ENCODE measurements around the gene CEP97.
A peak's percentile ranks its signal among the peaks of the same experiment; 100 is the strongest.
"Not testable (repeated sequence)": the region's sequence is repeated elsewhere in the genome, so short reads cannot be mapped to it uniquely, and the experiment has no call there.

Gene CEP97

DNA sequence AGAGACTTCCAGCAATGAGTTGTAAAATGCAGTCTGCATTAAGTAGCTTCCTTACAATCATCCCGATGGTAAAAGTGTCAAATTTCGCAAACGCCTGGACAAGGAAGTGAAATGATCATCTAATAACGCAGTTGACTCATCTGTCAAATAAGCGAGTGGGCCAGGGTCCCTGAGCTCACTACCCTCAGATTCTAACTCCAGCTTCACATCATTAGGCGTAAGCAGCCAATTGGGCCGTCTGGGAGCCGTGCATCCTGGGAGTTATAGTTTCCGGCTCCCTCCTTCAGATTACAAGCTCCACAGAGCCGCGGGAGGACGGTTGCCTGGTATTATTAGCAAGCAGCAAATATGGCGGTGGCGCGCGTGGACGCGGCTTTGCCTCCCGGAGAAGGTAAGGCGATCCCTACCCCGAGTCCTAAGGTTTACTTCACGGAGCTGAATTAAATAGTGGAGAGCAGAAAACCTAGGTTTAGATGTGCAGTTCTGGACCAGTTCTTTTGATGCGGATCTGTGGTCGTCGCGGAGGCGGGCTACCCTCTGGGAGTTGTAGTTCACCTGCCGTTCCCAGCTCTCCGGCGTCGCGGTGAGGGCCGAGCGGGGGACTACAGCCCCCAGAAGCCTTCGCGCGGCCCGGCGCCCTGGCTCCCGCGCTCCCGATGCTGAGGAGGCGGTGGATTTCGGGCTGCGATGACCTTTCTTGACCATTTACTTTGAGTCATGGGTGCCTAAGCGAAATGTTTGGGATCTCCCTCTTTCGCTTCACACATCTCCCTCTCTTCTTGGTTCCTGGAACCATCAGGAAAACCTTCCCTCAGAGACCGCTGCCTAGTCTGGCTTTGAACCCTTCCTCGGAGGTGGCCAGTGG lies at the start of gene CEP97:
Gene CEP97 (plus strand): TSS at position 286 of the 865 bp plus-strand sequence. CDS start 63 bp downstream, at position 349.
- DNase-seq, result peak; percentile 87

DNA sequence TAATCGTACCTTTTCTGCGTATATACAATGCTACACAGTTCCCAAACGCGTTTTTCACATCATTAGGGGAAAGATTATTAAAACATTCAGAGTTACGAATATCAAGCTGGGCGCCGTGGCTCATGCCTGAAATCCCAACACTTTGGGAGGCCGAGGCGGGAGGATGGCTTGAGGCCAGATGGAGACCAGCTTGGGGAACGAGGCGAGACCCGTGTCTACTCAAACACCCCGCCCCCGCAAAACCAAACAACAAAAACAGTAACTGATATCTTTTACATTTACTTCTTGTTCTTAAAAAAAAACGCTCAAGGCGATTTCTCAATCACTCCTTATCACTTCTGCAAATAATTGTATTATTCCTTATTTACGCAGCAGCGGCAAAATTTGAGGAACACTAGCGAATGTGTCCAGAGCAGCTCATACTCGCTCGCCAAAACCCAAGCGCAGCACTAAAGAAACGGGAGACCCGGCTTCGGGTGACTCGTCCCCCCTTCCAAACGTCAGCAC lies 48.7 kb upstream of the CEP97 start:
- DNase-seq, result no peak

- DNase-seq, result peak; percentile 97
These were observed 48.1 kb upstream of the CEP97 start for GRCh38 chr3:101676216-101676764.

GRCh38 chr3:101676765-101677435 lies 47.5 kb upstream of the CEP97 start, which contains the start of gene ZBTB11:
ZBTB11 (minus strand) TSS chr3:101677132; CDS start chr3:101676914, 218 bp downstream.
- peak; percentile 100 for DNase-seq

GRCh38 chr3:101677436-101678286 lies 46.8 kb upstream of the CEP97 start:
- no peak for DNase-seq

- not testable (repeated sequence) for DNase-seq
These were observed 45.6 kb upstream of the CEP97 start for GRCh38 chr3:101678837-101679236.

DNA sequence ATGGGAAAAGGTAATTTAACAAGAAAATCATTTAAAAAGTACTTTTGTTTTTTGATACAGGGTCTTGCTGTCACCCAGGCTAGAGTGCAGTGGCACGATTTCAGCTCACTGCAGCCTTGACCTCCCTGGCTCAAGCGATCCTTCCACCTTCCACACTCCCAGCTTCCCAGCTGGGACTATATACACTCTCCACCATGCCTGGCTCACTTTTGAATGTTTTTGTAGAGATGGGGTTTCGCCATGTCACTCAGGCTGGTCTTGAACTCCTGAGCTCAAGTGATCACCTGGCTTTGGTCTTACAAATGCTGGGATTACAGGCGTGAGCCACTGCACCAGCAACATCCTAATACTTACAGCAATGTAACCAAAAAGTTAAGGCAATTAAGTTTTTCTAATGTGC lies 43.9 kb upstream of the CEP97 start:
- no peak for DNase-seq

DNA sequence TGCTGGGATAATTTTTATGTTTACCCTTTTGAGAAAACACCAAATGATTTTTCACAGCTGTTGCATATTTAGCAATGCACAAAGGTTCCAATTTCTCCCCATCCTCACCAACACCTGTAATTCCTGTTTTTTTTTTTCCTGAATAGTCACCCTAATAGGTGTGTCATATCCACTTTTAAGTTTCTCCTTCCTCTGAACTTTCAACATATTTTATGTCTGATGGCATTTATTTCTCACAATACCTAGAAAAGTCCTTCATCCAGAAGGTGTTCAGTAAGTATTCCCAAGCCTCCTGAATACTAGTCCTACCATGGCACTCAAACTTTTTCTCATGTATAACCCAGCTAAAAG lies 39.4 kb upstream of the CEP97 start:
- DNase-seq, result no peak

- peak; percentile 7 for DNase-seq
These were observed 38.5 kb upstream of the CEP97 start for GRCh38 chr3:101685870-101686307.

- DNase-seq, result peak; percentile 12
These were observed 37.1 kb upstream of the CEP97 start for GRCh38 chr3:101687142-101687931.

DNA sequence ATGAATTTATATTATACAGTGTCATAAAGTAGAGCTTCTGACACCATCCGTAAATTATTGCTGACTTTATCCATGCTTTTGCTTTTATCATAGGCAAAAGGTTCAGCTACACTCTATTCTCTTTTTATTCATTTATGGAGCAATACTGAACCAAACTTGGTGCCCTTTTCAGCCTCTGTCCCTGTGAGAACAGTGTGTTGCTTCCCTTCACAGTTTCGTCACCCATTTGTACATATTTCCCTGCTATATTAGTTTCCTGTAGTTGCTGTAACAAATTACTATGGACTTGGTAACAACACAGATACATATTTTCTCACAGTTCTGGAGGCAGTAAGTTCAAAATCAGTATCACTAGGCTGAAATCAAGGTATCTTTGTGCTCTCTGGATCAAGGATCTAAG lies 35.1 kb upstream of the CEP97 start:
- no peak for DNase-seq

DNA sequence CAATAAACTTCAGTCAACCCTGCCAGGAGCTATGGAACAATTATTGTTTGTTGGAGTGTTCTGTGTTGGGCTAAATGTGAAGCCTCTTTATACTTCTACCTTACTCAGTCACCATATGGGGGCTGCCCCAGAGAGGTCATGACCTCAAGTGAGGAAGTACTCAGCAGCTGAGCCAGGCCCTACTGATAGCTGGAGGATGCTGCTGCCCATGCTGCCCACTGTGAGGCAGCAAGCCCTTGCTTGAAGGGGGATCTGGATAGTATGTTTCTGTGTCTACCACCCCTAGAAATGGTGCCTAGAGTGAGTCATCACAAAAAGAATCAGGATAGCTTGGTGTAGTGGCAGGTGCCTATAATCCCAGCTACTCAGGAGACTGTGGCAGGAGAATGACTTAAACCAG lies 33.4 kb upstream of the CEP97 start:
- no peak for DNase-seq

DNA sequence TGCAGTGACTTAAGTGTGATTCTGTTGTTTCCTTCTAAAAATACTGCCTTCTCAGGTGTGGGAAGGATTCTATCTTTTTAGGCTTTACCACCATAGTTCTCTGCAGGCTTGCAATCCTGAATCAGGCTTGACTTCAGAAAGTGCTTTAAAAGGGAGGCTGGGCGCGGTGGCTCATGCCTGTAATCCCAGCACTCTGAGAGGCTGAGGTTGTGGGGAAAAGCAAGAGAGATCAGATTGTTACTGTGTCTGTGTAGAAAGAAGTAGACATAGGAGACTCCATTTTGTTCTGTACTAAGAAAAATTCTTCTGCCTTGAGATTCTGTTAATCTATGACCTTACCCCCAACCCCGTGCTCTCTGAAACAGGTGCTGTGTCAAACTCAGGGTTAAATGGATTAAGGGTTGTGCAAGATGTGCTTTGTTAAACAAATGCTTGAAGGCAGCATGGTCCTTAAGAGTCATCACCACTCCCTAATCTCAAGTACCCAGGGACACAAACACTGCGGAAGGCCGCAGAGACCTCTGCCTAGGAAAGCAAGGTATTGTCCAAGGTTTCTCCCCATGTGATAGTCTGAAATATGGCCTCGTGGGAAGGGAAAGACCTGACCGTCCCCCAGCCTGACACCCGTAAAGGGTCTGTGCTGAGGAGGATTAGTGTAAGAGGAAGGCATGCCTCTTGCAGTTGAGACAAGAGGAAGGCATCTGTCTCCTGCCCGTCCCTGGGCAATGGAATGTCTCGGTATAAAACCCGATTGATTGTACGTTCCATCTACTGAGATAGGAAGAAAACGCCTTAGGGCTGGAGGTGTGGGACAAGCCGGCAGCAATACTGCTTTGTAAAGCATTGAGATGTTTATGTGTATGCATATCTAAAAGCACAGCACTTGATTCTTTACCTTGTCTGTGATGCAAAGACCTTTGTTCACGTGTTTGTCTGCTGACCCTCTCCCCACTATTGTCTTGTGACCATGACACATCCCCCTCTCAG lies 32.4 kb upstream of the CEP97 start:
- not testable (repeated sequence) for DNase-seq

GRCh38 chr3:101693540-101693939 lies 30.9 kb upstream of the CEP97 start:
- peak; percentile 37 for DNase-seq

- not testable (repeated sequence) for DNase-seq
These were observed 29.6 kb upstream of the CEP97 start for GRCh38 chr3:101694836-101695235.

DNA sequence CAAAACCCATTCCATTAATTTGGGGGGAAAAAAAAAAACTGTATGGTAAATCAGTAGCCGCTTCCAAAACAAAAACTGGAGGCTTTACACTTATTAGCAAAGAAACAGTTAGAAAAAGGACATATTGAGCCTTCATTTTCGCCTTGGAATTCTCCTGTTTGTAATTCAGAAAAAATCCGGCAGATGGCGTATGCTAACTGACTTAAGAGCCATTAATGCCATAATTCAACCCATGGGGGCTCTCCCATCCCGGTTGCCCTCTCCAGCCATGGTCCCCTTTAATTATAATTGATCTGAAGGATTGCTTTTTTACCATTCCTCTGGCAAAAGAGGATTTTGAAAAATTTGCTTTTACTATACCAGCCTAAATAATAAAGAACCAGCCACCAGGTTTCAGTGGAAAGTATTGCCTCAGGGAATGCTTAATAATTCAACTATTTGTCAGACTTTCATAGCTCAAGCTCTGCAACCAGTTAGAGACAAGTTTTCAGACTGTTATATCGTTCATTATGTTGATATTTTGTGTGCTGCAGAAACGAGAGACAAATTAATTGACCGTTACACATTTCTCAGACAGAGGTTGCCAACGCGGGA lies 28.5 kb upstream of the CEP97 start:
- DNase-seq, result peak; percentile 51

- no peak for DNase-seq
These were observed 22.4 kb upstream of the CEP97 start for GRCh38 chr3:101701696-101702634.

GRCh38 chr3:101702726-101703125 lies 21.7 kb upstream of the CEP97 start:
- no peak for DNase-seq

- no peak for DNase-seq
These were observed 21.2 kb upstream of the CEP97 start for GRCh38 chr3:101703169-101703568.
